Heart left ventricle (tissue), 13 donors: ENCODE results near the gene WNK3.

Source experiments
- CTCF ChIP-seq, 12 donors: fragments of 200-600 bp; sonication (generic) in 4 of 12; IDR thresholded peaks; one replicate each; pipeline versions ENCODE4 v1.5.0 to v1.8.0; 2018 to 2022; ENCODE audit warnings: antibody characterized with exemption in 12 of 12, mild to moderate bottlenecking in 5 of 12
- POLR2A ChIP-seq, 2 donors: fragments of 450-650 bp; IDR thresholded peaks; one replicate each; pipeline ENCODE4 v1.6.1; 2017; ENCODE audit warnings: antibody characterized with exemption in 2 of 2, mild to moderate bottlenecking in 2 of 2, moderate library complexity in 2 of 2
- donor health status: ischemic (EF 13 %, LVEDD 7.1; RV severe dilation, severe dysfunction).
- donor health status: DM: no; HTN: yes; CAD: no.
- donor health status: DM: no; HTN: no; CAD: no.
- donor health status: ischemic (EF 25% LVEDD 6.9; RV normal size, moderate dysfunction).
- donor health status: ischemic (EF 25% LVEDD 5.7; RV mildly dilated, moderate dysfunction).
- donor health status: ischemic (EF 35%, LVEDD 5.7; RV mildly dilated, moderate dysfunction).
- donor health status: nonischemic (EF 11% LVEDD 7.7; RV severe dilation, severe dysfunction).
- donor health status: DM: yes; HTN: yes; CAD: no.
- donor health status: PGD.
- donor health status: ischemic (EF 29% LVEDD 5.4; RV normal size, mild dysfunction).
- donor health status: nonischemic (EF 23%, LVEDD 6.1; RV moderate dilation, normal function).

DNA sequence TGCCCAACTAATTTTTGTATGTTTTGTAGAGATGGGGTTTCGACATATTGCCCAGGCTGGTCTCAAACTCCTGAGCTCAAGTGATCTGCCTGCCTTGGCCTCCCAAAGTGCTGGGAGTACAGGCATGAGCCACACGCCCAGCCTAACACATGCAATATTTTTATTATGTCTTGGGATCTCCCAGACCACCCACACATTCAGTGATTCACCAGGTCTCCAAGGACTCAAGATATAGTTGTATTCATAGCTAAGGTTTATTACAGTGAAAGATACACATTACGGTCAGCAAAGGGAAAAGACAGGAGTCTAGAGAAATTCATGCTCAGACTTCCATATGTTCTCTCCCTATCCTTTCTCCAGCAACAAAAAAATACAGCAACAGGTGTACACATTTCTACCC lies 149.3 kb downstream of the WNK3 start:
- TF ChIP-seq CTCF (IDR thresholded peaks at IDR 0.05) (no peak), POLR2A (IDR thresholded peaks at IDR 0.05) (no peak)
